RWPE2 (cell line): ENCODE results near the gene HOXD4.

Experiments used
- ATAC-seq: fragments of 200-7000 bp; cut with Tn5 transposase; 3 replicates; pipeline ENCODE4 v1.9.1; 2021; ENCODE audit warnings: low read depth
- DNase-seq: peaks from one replicate; pipeline ENCODE4 v3.0.0-alpha.2; 2020; ENCODE audit warnings: low spot score
- H3K27ac ChIP-seq: fragments of 450-650 bp; 2 replicates; pipeline ENCODE4 v1.5.1; 2017; ENCODE audit warnings: mild to moderate bottlenecking; ENCODE audit not compliant: poor library complexity, severe bottlenecking
- H3K27me3 ChIP-seq: fragments of 250-450 bp; sonication (Bioruptor Pico); 2 replicates; pipeline ENCODE4 v1.5.1; 2021; ENCODE audit warnings: mild to moderate bottlenecking, moderate library complexity; ENCODE audit not compliant: insufficient read depth, poor library complexity, severe bottlenecking
- H3K36me3 ChIP-seq: fragments of 250-450 bp; sonication (Bioruptor Pico); 2 replicates; pipeline ENCODE4 v1.5.1; 2020; ENCODE audit warnings: low read depth, mild to moderate bottlenecking, moderate library complexity
- H3K4me1 ChIP-seq: fragments of 250-450 bp; sonication (Bioruptor Pico); 2 replicates; pipeline ENCODE4 v1.5.1; 2021; ENCODE audit warnings: mild to moderate bottlenecking, moderate library complexity; ENCODE audit not compliant: insufficient read depth, poor library complexity, severe bottlenecking
- H3K4me3 ChIP-seq: fragments of 250-450 bp; sonication (Bioruptor Pico); 2 replicates; pipeline ENCODE4 v1.5.1; 2021; ENCODE audit warnings: mild to moderate bottlenecking, moderate library complexity; ENCODE audit not compliant: severe bottlenecking
- H3K9me3 ChIP-seq: fragments of 250-450 bp; sonication (Bioruptor Pico); 2 replicates; pipeline ENCODE4 v1.5.1; 2021; ENCODE audit warnings: mild to moderate bottlenecking, moderate library complexity; ENCODE audit not compliant: severe bottlenecking
- TF ChIP-seq, protein P1 (sequence below): fragments of 450-650 bp; IDR thresholded peaks from one replicate; pipeline ENCODE4 v1.5.1; 2017; ENCODE audit warnings: mild to moderate bottlenecking, moderate library complexity; ENCODE audit not compliant: poor library complexity, severe bottlenecking

HOXD4 gene

DNA sequence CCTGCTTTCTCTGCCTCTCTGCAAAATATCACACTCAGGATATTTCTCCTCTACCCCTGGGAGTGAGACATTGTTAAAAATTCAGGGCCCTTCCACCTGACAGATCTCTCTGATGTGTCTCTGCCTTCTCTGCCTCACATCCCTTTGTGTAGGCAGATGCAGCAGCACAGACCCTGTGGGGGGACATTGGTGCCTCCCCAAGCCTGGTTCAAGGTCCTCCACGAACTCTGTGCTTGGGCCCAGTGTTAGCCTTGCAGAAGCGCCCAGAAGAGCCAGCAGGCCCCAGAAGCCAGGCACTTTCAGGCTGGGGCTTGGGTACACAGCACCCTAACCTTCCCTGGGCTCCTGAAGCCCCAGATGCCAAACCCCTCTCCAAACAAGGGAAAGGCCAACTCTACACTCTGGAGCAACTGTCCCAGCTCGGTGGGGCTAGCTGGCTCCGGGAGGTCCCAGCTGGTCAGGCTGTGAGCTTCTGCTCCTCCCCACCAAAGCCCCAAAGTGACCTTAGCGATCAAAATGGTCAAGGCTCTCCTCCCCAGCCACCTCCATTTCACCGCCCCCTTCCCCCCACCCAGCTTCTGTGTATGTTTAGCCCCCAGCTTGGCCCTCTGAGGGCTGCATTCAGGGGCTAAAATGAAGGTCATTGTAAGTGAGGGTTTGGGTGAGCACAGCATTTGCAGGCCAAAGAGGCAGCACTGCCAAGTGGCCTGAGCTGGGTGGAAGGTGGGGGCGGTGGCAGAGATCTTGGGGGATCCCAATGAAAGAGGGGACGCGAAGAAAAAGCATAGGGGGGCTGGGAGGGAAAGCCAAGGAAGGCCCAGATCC lies 26.2 kb upstream of the HOXD4 start:
- Histone ChIP-seq H3K9me3 (no peaks in the 10 kb centered on the region), H3K27ac (no peak overlapping the region), H3K36me3 (peaks cover 8% of the 10 kb centered on the region), H3K27me3 (no peaks in the 10 kb centered on the region), H3K4me3 (no peak overlapping the region), H3K4me1 (peaks cover 5% of the 10 kb centered on the region)
- TF ChIP-seq, protein P1, sequence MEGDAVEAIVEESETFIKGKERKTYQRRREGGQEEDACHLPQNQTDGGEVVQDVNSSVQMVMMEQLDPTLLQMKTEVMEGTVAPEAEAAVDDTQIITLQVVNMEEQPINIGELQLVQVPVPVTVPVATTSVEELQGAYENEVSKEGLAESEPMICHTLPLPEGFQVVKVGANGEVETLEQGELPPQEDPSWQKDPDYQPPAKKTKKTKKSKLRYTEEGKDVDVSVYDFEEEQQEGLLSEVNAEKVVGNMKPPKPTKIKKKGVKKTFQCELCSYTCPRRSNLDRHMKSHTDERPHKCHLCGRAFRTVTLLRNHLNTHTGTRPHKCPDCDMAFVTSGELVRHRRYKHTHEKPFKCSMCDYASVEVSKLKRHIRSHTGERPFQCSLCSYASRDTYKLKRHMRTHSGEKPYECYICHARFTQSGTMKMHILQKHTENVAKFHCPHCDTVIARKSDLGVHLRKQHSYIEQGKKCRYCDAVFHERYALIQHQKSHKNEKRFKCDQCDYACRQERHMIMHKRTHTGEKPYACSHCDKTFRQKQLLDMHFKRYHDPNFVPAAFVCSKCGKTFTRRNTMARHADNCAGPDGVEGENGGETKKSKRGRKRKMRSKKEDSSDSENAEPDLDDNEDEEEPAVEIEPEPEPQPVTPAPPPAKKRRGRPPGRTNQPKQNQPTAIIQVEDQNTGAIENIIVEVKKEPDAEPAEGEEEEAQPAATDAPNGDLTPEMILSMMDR = no peak
- DNase-seq (no peak), ATAC-seq (no peak)

DNA sequence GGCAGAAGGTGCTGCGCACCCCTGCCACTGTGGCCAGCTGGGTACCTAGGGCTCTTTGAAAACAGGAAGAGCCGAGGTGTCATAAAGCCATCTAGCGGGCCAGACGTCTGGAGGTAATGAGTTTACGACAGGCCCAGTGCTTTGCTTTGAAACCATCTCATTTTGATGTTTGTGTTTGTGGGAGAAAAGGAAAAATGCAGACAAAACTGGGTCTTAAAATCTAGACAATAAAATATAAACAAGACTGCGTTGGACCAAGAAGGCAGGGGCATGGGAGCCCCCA lies 25.6 kb upstream of the HOXD4 start:
- TF ChIP-seq, protein P1 = no peak
- H3K4me3 ChIP-seq = no peak overlapping the region
- ATAC-seq (no peak), DNase-seq (no peak)
- peaks cover 8% of the 10 kb centered on the region for H3K36me3 ChIP-seq
- peaks cover 5% of the 10 kb centered on the region for H3K4me1 ChIP-seq
- no peaks in the 10 kb centered on the region for H3K27me3 ChIP-seq
- H3K27ac ChIP-seq = no peak overlapping the region
- no peaks in the 10 kb centered on the region for H3K9me3 ChIP-seq

DNA sequence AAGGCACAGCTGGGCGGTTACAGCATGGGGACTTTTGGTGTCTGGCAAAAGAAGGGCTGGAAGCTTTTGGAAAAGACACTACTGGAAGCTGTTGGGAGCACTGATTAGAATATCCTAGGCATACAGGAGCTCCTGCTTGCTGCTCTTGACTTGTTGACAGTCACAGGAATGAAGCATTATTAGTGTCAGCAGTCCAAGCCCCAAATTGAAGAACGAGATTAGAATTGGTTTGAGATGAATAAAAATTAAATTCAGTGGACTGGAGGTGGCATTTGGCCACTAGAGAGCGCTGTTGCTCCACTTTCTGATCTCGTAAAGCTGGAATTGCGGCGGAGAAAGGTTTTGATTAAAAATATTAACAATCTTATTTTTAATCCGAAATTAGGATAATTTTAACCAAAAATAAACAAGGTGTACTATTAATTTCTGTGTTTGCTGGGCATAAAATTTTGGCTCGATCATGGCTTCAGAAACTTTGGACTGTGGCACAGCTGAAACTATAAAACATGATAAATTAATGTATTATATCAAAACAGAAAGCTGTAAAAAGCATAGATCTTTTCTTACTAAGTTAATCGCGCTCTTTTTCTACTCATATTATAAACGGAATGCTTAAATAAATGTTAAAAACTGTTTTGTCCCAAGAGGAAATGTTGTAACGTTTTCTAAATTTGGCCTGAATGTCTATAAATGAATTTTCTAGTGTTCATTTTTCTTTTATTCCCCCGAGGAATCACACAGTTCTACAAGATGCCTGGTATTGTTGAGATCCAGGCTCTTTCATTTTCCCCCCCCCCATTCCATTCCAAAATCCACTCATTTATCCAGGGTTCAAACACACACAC lies 24.2 kb upstream of the HOXD4 start:
- no peak overlapping the region for H3K4me3 ChIP-seq
- no peaks in the 10 kb centered on the region for H3K27me3 ChIP-seq
- H3K36me3 ChIP-seq = peaks cover 8% of the 10 kb centered on the region
- peaks cover 5% of the 10 kb centered on the region for H3K4me1 ChIP-seq
- no peak overlapping the region for H3K27ac ChIP-seq
- TF ChIP-seq, protein P1 = peak; percentile 94
- no peak for DNase-seq
- no peaks in the 10 kb centered on the region for H3K9me3 ChIP-seq
- peak; percentile 13; the same call in 1 of the 3 replicates for ATAC-seq

DNA sequence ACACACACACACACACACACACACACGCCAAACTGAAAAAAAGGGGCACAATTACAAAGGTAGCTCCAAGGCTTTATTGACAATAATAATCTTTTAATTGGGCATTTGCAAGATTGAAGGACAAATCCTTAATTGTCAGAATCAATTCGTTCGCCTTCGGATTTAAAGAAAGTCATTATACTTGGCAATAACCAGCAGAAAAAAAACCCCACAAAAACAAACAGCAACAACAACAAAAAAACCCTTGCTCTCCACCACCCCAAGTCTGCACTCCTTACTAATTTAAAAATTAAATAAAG lies 23.6 kb upstream of the HOXD4 start:
- ATAC-seq = no peak
- no peak overlapping the region for H3K27ac ChIP-seq
- peaks cover 8% of the 10 kb centered on the region for H3K36me3 ChIP-seq
- TF ChIP-seq, protein P1 = no peak
- peaks cover 5% of the 10 kb centered on the region for H3K4me1 ChIP-seq
- no peaks in the 10 kb centered on the region for H3K9me3 ChIP-seq
- DNase-seq = no peak
- H3K4me3 ChIP-seq = no peak overlapping the region
- no peaks in the 10 kb centered on the region for H3K27me3 ChIP-seq
